ENCODE measurements around the gene HOXD9.

HOXD9 gene

GRCh38 chr2:176089843-176090395, 32.6 kb upstream of the HOXD9 start:
- no peaks in the 10 kb centered on the region for H3K36me3 ChIP-seq (ENCODE audit: insufficient read depth, low read length)
- no peak for TF ChIP-seq CTCF (conservative IDR thresholded peaks at IDR 0.05; ENCODE audit: low read length)
- TF ChIP-seq EZH2phosphoT487 (IDR thresholded peaks at IDR 0.05; ENCODE audit: borderline replicate concordance) = no peak

GRCh38 chr2:176090862-176091261, 31.7 kb upstream of the HOXD9 start:
- no peaks in the 10 kb centered on the region for H3K9me2 ChIP-seq (replicated peaks; ENCODE audit: low read depth, low read length)
- no peaks in the 10 kb centered on the region for H3F3A ChIP-seq (ENCODE audit: low read depth)
- no peak overlapping the region for H3K4me2 ChIP-seq (ENCODE audit: low read depth, low read length, poor library complexity, severe bottlenecking)
- H2AFZ ChIP-seq (ENCODE audit: low read length) = no peak overlapping the region
- no peaks in the 10 kb centered on the region for H3K36me3 ChIP-seq (ENCODE audit: insufficient read depth, low read length)
- H3K4me3 ChIP-seq (ENCODE audit: low read length, poor library complexity, severe bottlenecking) = no peak overlapping the region
- no peak for TF ChIP-seq CTCF (conservative IDR thresholded peaks at IDR 0.05; ENCODE audit: low read length)
- no peak for TF ChIP-seq EZH2phosphoT487 (IDR thresholded peaks at IDR 0.05; ENCODE audit: borderline replicate concordance)
- H3K79me2 ChIP-seq (ENCODE audit: insufficient read depth, low read length) = no peaks in the 10 kb centered on the region
- no peaks in the 10 kb centered on the region for H4K20me1 ChIP-seq (ENCODE audit: insufficient read depth, low read length, poor library complexity, severe bottlenecking)
- H3K9me3 ChIP-seq (ENCODE audit: insufficient read depth, low read depth, low read length) = no peaks in the 10 kb centered on the region
- peaks cover 5% of the 10 kb centered on the region for H3K4me1 ChIP-seq (ENCODE audit: insufficient read depth, low read length, poor library complexity, severe bottlenecking)
- H3K9ac ChIP-seq (ENCODE audit: low read depth, low read length, poor library complexity, severe bottlenecking) = no peak overlapping the region
- H3K27me3 ChIP-seq (ENCODE audit: insufficient read depth, low read length, poor library complexity, severe bottlenecking) = no peaks in the 10 kb centered on the region

More at GRCh38 chr2:176089843-176090395, 32.6 kb upstream of the HOXD9 start:
- Histone ChIP-seq H3K9me3 (ENCODE audit: insufficient read depth, low read depth, low read length) (no peaks in the 10 kb centered on the region), H3K4me1 (ENCODE audit: insufficient read depth, low read length, poor library complexity, severe bottlenecking) (no peaks in the 10 kb centered on the region), H4K20me1 (ENCODE audit: insufficient read depth, low read length, poor library complexity, severe bottlenecking) (no peaks in the 10 kb centered on the region), H3K27me3 (ENCODE audit: insufficient read depth, low read length, poor library complexity, severe bottlenecking) (no peaks in the 10 kb centered on the region), H3K9me2 (replicated peaks; ENCODE audit: low read depth, low read length) (no peaks in the 10 kb centered on the region), H3K79me2 (ENCODE audit: insufficient read depth, low read length) (no peaks in the 10 kb centered on the region), H3F3A (ENCODE audit: low read depth) (no peaks in the 10 kb centered on the region), H2AFZ (ENCODE audit: low read length) (no peak overlapping the region), H3K4me3 (ENCODE audit: low read length, poor library complexity, severe bottlenecking) (no peak overlapping the region), H3K4me2 (ENCODE audit: low read depth, low read length, poor library complexity, severe bottlenecking) (no peak overlapping the region), H3K9ac (ENCODE audit: low read depth, low read length, poor library complexity, severe bottlenecking) (no peak overlapping the region)

GRCh38 chr2:176091329-176092258, 30.9 kb upstream of the HOXD9 start:
- H3K36me3 ChIP-seq (ENCODE audit: insufficient read depth, low read length) = no peaks in the 10 kb centered on the region
- no peaks in the 10 kb centered on the region for H3K9me2 ChIP-seq (replicated peaks; ENCODE audit: low read depth, low read length)
- no peaks in the 10 kb centered on the region for H4K20me1 ChIP-seq (ENCODE audit: insufficient read depth, low read length, poor library complexity, severe bottlenecking)
- H3K4me3 ChIP-seq (ENCODE audit: low read length, poor library complexity, severe bottlenecking) = no peak overlapping the region
- no peak for TF ChIP-seq CTCF (conservative IDR thresholded peaks at IDR 0.05; ENCODE audit: low read length)
- no peak for TF ChIP-seq EZH2phosphoT487 (IDR thresholded peaks at IDR 0.05; ENCODE audit: borderline replicate concordance)
- H3K4me1 ChIP-seq (ENCODE audit: insufficient read depth, low read length, poor library complexity, severe bottlenecking) = peaks cover 12% of the 10 kb centered on the region
- no peak overlapping the region for H3K9ac ChIP-seq (ENCODE audit: low read depth, low read length, poor library complexity, severe bottlenecking)
- H2AFZ ChIP-seq (ENCODE audit: low read length) = no peak overlapping the region
- no peaks in the 10 kb centered on the region for H3F3A ChIP-seq (ENCODE audit: low read depth)
- H3K4me2 ChIP-seq (ENCODE audit: low read depth, low read length, poor library complexity, severe bottlenecking) = no peak overlapping the region
- H3K79me2 ChIP-seq (ENCODE audit: insufficient read depth, low read length) = no peaks in the 10 kb centered on the region
- no peaks in the 10 kb centered on the region for H3K9me3 ChIP-seq (ENCODE audit: insufficient read depth, low read depth, low read length)
- H3K27me3 ChIP-seq (ENCODE audit: insufficient read depth, low read length, poor library complexity, severe bottlenecking) = no peaks in the 10 kb centered on the region

Measured in Loucy (cell line).